Ramos (cell line): ENCODE data around the gene TRIP12.
"Not testable (repeated sequence)": the region's sequence is repeated elsewhere in the genome, so short reads cannot be mapped to it uniquely, and the experiment has no call there.

Experiments used
- in situ Hi-C: fragments of 300-500 bp; cut with MboI; formaldehyde crosslinking; loops from one replicate; pipeline ENCODE4 v1.14.3; 2022; ENCODE audit warnings: low sequenced_read_pairs; ENCODE audit not compliant: unreplicated experiment

The TRIP12 gene

GRCh38 chr2:229921101-229921891, 513 bp downstream of the TRIP12 start:
- in situ Hi-C loops, result no loop called here

- in situ Hi-C loops, result no loop called here
Observed at GRCh38 chr2:229920011-229920641, 1.7 kb downstream of the TRIP12 start.

- in situ Hi-C loops, result no loop called here
Observed at GRCh38 chr2:229917793-229918192, 4.0 kb downstream of the TRIP12 start.

- in situ Hi-C loops, result no loop called here
Observed at GRCh38 chr2:229914171-229914570, 7.6 kb downstream of the TRIP12 start.

GRCh38 chr2:229910832-229911412, 10.9 kb downstream of the TRIP12 start:
- in situ Hi-C loops, result no loop called here

GRCh38 chr2:229910147-229910831, 11.5 kb downstream of the TRIP12 start:
- in situ Hi-C loops, result no loop called here

GRCh38 chr2:229909090-229909489, 12.7 kb downstream of the TRIP12 start:
- in situ Hi-C loops, result no loop called here

GRCh38 chr2:229905601-229906000, 16.2 kb downstream of the TRIP12 start:
- in situ Hi-C loops, result no loop called here

GRCh38 chr2:229903037-229903436, 18.8 kb downstream of the TRIP12 start:
- in situ Hi-C loops, result no loop called here

- in situ Hi-C loops, result no loop called here
Observed at GRCh38 chr2:229901819-229902218, 20.0 kb downstream of the TRIP12 start.

- in situ Hi-C loops, result not testable (repeated sequence)
Observed at GRCh38 chr2:229900514-229900913, 21.3 kb downstream of the TRIP12 start.

GRCh38 chr2:229900012-229900411, 21.8 kb downstream of the TRIP12 start:
- in situ Hi-C loops, result no loop called here

GRCh38 chr2:229899604-229900003, 22.2 kb downstream of the TRIP12 start:
- in situ Hi-C loops, result no loop called here

GRCh38 chr2:229896857-229897256, 25.0 kb downstream of the TRIP12 start:
- in situ Hi-C loops, result no loop called here

GRCh38 chr2:229889023-229889422, 32.8 kb downstream of the TRIP12 start:
- in situ Hi-C loops, result no loop called here

- in situ Hi-C loops, result no loop called here
Observed at GRCh38 chr2:229888031-229888430, 33.8 kb downstream of the TRIP12 start.

GRCh38 chr2:229887441-229887840, 34.4 kb downstream of the TRIP12 start:
- in situ Hi-C loops, result no loop called here

- in situ Hi-C loops, result no loop called here
Observed at GRCh38 chr2:229884775-229885699, 36.8 kb downstream of the TRIP12 start.

- in situ Hi-C loops, result no loop called here
Observed at GRCh38 chr2:229882583-229882982, 39.2 kb downstream of the TRIP12 start.
